Measurements from ENCODE around the gene KIF1A. TPM values are rescaled to one million over a fixed set of nuclear protein-coding genes. Genes with fewer than 3 reads are reported as not detected.

KIF1A gene
- total and polyA plus RNA-seq, 2 donors (not counting 3 experiments of a cell fraction or from before 2014, with no cell fraction given): 0.11 to 0.64 TPM

DNA sequence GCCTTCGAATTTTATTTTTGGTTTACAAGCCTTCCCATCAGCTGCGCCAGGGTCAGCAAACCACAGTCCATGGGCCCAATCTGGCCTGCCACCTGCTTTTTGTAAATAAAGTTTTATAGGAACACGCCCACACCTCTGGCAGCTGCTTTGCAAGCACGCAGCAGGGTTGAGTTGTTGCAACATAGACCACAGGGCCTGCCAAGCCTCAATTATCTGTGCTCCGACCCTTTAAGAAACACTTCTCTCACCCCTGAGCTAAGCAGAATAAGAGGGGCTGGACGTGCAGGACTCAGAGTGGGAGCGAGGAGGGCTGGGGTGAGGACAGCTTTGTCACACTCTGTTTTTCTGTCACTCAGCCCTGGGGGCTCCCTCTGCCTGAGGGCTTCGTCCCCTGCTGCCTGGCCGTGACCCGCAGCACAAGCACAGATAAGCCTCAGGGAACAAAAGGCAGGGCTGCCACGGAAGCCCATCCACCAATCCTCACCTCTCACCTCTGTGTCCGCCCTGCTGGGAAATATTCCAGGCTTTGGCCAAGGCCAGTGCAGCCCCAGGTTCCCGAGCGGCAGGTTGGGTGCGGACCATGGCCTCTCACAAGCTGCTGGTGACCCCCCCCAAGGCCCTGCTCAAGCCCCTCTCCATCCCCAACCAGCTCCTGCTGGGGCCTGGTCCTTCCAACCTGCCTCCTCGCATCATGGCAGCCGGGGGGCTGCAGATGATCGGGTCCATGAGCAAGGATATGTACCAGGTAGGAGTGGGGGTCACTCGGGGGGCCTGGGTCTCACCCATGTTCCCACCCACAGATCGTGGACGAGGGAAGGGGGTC lies 48.5 kb upstream of the KIF1A start, which contains the start of gene AGXT:
Gene AGXT (plus strand): TSS at position 539 of the 823 bp plus-strand sequence. CDS start 42 bp downstream, at position 581.
- H4K20me1 ChIP-seq (replicated peaks; ENCODE audit: control insufficient read depth, extremely low read depth, insufficient read depth, low read length): no peaks in the 10 kb centered on the region
- POLR2A ChIA-PET: no interaction called here
- H3K79me2 ChIP-seq (ENCODE audit: control insufficient read depth, insufficient read depth, low read length): no peaks in the 10 kb centered on the region
- H3K4me3 ChIP-seq (replicated peaks in 1 of 3; ENCODE audit: insufficient read depth in 1 of 3, low read depth in 1 of 3, low read length in 3 of 3): no peak within 1 kb of the TSS
- H3K36me3 ChIP-seq (ENCODE audit: control insufficient read depth in 2 of 2, extremely low read depth in 1 of 2, insufficient read depth in 2 of 2, low read length in 2 of 2): no peaks in the 10 kb centered on the region
- DNase-seq (ENCODE audit: low read depth, low spot score): no peak
- H2AFZ ChIP-seq (ENCODE audit: low read depth, low read length): no peak within 1 kb of the TSS
- no peak within 1 kb of the TSS for H3K4me2 ChIP-seq (ENCODE audit: insufficient read depth, low read length)
- no peak for FAIRE-seq
- no TSS peak for BruUV-seq (replicated peaks)
- TF ChIP-seq JUN (IDR thresholded peaks at IDR 0.05; ENCODE audit: borderline replicate concordance, insufficient read depth, insufficient read length, low read depth) (no peak), EZH2 (IDR thresholded peaks at IDR 0.05; ENCODE audit: borderline replicate concordance, low read depth, low read length, severe bottlenecking) (no peak), POLR2AphosphoS5 (IDR thresholded peaks at IDR 0.05; ENCODE audit: insufficient read depth, low read depth, low read length) (no peak), FOS (IDR thresholded peaks at IDR 0.05; ENCODE audit: borderline replicate concordance, insufficient read depth, low read length) (no peak), MYC (IDR thresholded peaks at IDR 0.05; ENCODE audit: low read depth, low read length) (no peak), POLR2A (IDR thresholded peaks at IDR 0.05; ENCODE audit: low read depth, low read length) (no peak), GATA2 (IDR thresholded peaks at IDR 0.05; ENCODE audit: insufficient read depth, insufficient read length, low read depth, low read length) (no peak)
- TF ChIP-seq, protein P1, sequence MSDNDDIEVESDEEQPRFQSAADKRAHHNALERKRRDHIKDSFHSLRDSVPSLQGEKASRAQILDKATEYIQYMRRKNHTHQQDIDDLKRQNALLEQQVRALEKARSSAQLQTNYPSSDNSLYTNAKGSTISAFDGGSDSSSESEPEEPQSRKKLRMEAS (IDR thresholded peaks at IDR 0.05; ENCODE audit: insufficient read depth, insufficient read length): no peak
- TF ChIP-seq, protein P2, sequence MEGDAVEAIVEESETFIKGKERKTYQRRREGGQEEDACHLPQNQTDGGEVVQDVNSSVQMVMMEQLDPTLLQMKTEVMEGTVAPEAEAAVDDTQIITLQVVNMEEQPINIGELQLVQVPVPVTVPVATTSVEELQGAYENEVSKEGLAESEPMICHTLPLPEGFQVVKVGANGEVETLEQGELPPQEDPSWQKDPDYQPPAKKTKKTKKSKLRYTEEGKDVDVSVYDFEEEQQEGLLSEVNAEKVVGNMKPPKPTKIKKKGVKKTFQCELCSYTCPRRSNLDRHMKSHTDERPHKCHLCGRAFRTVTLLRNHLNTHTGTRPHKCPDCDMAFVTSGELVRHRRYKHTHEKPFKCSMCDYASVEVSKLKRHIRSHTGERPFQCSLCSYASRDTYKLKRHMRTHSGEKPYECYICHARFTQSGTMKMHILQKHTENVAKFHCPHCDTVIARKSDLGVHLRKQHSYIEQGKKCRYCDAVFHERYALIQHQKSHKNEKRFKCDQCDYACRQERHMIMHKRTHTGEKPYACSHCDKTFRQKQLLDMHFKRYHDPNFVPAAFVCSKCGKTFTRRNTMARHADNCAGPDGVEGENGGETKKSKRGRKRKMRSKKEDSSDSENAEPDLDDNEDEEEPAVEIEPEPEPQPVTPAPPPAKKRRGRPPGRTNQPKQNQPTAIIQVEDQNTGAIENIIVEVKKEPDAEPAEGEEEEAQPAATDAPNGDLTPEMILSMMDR (IDR thresholded peaks at IDR 0.05; ENCODE audit: extremely low read depth in 1 of 2, insufficient read depth in 1 of 2, low read depth in 1 of 2, low read length in 2 of 2): no peak
- H3K9me3 ChIP-seq (replicated peaks; ENCODE audit: control insufficient read depth, insufficient read depth, low read length): no peaks in the 10 kb centered on the region
- intact Hi-C loops (cut with micrococcal nuclease) (no loop called here), dilution Hi-C loops (cut with MboI; ENCODE audit: extremely low pct_ligation_motif_present, low sequenced_read_pairs) (no loop called here)
- CTCF ChIA-PET: no interaction called here
- H3K4me1 ChIP-seq (ENCODE audit: control insufficient read depth, extremely low read depth, insufficient read depth, low read length): no peaks in the 10 kb centered on the region
- H3K9me1 ChIP-seq (replicated peaks; ENCODE audit: control insufficient read depth, extremely low read depth, insufficient read depth, low read length): no peaks in the 10 kb centered on the region
- H3K27me3 ChIP-seq (ENCODE audit: control insufficient read depth in 2 of 2, insufficient read depth in 2 of 2, low read length in 2 of 2): peaks cover 0 to 4% of the 10 kb centered on the region in 2 experiments
- H3K27ac ChIP-seq (ENCODE audit: insufficient read depth, low read depth, low read length): no peak within 1 kb of the TSS
- H3K9ac ChIP-seq (replicated peaks; ENCODE audit: extremely low read depth, insufficient read depth, low read length): no peak within 1 kb of the TSS

Data from endothelial cell of umbilical vein (primary cell).